MM.1S (cell line): ENCODE data around the gene PDZK1.

Source experiments
- CTCF ChIP-seq: fragments of 300-600 bp; sonication (generic); IDR thresholded peaks from 2 replicates; pipeline ENCODE4 v1.5.1; 2016; ENCODE audit warnings: antibody characterized with exemption, low read length, mixed read lengths
- EZH2 ChIP-seq: fragments of 300-600 bp; sonication (generic); optimal IDR thresholded peaks from 2 replicates; pipeline ENCODE3; 2017; ENCODE audit warnings: low read depth, mild to moderate bottlenecking, antibody characterized with exemption, low read length, mixed read lengths

DNA sequence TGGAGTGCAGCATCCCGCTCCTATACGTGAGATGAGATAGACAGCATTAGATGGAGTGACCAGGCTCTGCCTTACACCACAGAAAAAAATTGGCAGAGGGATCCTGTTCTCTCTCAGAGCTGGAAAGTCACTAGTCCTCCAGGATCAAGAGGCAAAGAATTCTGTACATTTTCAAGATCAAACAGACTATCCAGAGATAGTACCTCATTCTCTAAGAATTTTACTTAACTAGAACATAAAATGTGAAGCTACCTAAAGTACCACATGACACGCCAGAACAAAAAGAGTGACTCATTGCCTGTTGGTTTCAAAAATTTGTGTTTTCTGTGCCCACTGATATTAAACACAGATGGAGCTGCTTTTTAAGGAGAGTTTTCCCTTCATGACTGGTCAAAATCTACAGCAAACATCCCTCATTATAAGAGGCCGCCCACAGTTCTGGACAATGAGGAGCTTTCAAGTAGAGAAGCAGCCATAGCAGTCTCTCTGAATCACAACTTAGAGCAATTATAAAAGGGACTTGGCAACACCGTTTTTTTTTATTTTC, 44.4 kb upstream of the PDZK1 start:
- TF ChIP-seq CTCF (no peak), EZH2 (no peak)
